Measurements from ENCODE around the gene RPF1.
"Not testable (repeated sequence)": the region's sequence is repeated elsewhere in the genome, so short reads cannot be mapped to it uniquely, and the experiment has no call there.

Gene RPF1

GRCh38 chr1:84478876-84479868 is at the start of gene RPF1:
Gene RPF1 (plus strand): TSS chr1:84479266. CDS start chr1:84479282, 16 bp downstream.
- DNase-seq: peak; percentile 70 to 71

DNA sequence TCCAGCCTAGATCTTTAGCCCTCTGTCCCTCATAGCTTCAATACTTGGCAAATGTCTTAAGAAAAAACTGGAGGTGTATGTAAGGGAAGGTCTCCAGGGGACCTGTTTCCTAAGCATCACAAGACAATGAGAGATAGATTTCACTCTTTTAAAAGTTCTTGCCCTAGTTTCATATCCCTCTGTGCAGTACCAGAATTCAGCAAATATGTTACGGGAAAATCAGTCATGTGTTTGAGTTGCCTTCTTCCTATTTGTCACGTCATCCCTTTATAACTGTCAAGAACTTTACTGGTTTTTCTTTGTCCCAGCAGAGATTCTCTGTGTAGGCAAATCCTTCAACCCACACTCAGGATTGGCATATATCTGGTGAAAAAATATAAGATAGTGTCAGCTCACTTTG is 48.5 kb upstream of the RPF1 start:
- DNase-seq: no peak

- peak in 1 of 2 experiments; percentile 61 for DNase-seq
These were observed 45.6 kb upstream of the RPF1 start for GRCh38 chr1:84433258-84434080.

GRCh38 chr1:84434081-84434769 is 44.8 kb upstream of the RPF1 start:
- no peak for DNase-seq

DNA sequence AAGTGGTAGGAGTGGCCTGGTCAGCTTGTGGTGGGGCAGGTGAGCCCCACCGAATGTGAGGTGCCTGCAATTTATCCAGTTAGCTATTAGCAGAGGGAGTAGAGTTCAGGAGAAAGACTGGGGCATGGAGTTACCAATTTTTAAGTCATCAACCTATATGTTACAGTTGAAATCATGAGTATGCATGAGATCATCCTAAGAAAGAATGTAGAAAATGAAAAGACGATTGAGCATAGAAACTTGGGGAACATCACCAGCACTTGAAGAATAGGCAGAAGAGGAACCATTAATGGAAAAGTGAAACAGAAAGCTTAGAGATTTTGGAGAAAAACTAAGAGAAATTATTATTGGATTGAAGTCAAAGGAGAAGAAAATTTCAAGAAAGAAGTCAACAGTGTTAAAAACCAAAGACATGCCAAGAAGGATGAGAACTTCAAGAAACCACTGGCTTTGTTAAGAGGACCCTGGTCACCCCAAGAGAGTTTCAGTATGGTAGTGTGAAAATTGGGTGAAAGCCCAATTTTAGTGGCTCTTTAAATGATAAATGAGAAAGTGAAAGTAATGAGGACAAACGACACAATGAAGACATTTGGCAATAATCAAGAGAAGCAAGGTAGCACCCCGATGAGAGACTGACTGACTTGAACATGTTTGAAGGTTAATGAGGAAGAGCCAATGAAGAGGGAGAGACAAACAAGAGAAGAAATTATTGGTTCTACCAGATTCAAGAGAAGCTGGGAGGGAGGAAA is 44.1 kb upstream of the RPF1 start:
- no peak for DNase-seq

DNA sequence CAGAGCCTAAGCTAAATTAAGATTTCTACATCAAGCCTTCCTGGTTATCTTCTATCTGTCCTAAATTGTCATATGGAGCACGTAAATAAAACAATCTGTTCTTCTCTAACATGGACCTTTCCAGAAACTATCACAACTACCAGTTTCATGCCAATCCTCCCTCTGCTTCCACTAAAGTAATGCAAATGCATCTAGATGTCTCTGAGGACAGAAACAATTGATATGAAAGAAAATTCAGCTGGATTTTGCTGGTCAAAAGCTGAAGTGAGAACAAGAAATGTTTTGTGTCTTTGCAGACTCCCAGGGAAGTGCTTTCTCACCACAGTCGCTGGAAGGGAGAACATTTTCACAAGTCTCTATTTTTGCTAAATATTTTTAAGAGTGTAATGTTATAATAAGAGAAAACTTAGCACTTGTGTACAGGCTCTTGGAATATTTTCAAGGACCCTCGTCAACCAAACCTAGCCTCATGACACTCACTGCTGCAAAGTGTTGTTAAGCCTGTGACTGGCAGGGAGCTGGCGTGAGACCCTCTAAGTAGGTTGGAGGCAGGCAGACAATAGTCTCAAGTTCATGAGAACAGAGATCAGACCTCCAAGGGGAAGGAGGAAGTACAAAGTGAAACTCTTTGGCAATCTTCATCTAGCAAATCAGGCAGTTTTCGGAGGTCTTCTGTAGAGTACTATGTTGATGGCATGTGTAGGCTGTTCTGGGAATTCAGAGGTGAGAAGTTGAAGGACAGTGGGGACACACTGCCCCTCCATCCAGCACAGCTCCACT is 42.0 kb upstream of the RPF1 start:
- no peak for DNase-seq

DNA sequence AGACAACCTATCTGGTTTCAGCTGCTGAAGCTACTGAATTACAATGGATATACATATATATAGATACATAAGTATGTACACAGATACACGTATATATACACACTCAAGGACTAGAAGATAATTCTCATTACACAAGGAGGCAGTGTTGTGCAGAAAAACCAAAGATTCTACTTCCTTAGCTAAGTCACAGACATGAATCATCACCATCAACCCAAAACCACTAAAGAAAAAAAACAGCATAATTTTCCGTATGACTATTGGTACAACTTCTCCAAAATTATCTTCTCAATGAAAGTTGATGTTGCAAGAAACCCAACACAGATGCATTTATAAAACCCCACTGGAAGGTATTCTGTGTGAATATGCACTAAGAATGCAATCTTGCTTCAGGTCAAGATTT is 36.8 kb upstream of the RPF1 start:
- DNase-seq: no peak

- not testable (repeated sequence) for DNase-seq
These were observed 36.1 kb upstream of the RPF1 start for GRCh38 chr1:84442747-84443646.

GRCh38 chr1:84448704-84449103 is 30.4 kb upstream of the RPF1 start:
- DNase-seq: not testable (repeated sequence)

DNA sequence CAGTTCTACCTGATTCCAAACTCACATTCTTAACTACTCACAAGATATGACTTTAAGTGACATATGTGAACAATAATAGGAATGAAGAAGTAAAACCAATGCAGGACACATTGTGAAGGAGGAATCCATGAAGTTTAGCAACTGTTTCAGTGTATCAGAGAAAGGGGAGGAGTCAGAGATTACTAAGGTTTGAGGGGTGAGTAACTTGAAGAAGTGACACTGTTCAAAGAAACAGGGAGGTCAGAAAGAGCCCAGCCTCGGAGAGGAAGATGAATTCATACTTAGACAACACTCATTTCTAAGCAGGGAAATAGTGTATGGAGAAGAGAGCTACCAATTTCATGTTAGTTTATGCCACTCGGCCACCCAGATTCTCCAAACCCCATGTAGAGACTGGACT is 28.2 kb upstream of the RPF1 start:
- no peak for DNase-seq

DNA sequence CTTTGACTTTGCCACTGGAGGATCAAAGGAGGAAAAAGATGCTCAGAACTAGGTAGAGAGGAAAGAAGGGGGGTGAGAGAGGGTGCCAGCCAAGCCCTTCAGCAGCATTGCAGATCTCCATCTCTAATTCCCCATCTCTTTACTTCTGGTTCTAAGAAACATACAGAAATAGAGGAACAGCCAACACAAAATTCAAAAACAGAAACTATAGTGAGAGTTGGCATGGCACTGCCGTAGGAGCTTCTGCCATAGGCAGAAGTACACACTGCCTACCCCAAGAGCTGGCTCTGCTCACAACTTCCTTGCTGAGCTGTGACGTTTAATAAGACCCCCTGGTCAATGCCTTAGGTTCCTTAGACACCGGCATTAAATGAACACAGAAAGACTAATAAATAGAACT is 26.6 kb upstream of the RPF1 start:
- DNase-seq: no peak

GRCh38 chr1:84462118-84462517 is 16.9 kb upstream of the RPF1 start:
- no peak for DNase-seq

GRCh38 chr1:84467298-84467697 is 11.8 kb upstream of the RPF1 start:
- DNase-seq: no peak

DNA sequence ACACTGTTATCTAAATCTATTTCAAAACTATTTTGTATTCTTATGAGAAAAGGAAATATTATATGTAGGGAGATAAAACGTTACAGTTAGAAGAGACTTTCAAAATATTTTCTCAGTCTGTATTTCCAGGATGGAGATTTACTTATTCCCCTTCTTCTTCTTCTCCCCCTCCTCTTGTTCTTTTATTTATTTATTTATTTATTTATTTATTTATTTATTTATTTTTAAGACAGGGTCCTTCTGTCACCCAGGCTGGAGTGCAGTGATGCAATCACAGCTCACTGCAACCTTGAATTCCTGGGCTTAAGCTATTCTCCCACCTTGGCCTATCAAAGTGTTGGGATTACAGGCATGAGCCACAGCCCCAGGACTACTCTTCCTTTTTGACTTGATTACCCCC is 2.8 kb upstream of the RPF1 start:
- DNase-seq: no peak

DNA sequence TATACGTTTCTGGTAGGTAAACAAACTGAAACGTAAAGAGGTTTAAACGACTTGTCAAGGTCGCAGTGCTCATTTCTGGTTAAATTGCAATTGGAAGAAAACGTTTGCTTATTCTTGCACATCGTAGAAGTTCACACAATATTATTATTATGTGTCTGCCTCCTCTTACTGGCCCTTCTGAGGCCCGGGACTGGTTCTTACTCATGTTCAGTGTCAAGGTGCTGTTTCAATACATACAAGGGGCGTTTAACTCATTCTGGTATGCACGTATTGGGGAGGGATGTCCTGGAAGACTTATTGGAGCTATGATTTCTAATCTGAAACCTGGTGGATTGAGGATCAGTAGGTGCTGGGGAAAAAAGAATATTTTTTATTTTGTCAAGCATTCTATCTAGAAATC is 932 bp downstream of the RPF1 start:
- DNase-seq: no peak

- DNase-seq: no peak
These were observed 1.6 kb downstream of the RPF1 start for GRCh38 chr1:84480650-84481049.

DNA sequence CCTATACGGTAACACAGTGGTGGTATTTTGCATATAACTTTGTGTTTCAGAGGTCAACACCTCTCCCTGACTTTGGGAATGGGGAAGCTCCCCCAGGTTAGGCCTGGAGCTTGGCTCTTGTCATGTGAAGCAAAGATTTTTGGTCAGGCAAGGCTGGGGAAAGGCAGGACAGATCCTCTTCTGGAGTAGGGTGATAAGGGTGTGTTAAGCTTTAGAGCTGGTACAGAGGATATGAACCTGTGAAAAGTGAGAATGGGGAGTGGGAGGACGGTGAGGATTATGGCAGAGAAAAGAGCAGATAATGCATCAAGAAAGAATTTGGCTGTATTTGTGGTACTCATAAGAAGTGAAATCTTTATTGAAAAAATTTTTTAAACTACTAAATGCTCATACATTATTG is 2.3 kb downstream of the RPF1 start:
- no peak for DNase-seq

DNA sequence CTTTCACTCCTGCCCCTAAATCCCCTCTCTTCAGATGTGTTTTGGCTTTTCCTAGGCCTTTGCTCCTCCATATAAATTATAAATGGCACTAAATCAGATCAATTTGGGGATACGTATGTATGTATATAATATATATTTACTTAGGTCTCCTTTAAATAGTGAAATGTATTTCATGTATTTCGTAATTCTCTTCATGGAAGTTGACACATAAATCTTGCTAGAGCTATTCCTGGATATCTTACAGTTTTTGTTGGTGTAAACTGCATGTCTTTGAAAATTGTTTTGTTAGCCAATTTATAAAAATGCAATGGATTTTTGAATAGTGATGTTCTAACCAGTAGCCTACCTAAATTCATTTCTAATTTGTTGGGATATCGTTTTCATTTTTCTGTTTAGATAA is 9.0 kb downstream of the RPF1 start:
- no peak for DNase-seq

DNA sequence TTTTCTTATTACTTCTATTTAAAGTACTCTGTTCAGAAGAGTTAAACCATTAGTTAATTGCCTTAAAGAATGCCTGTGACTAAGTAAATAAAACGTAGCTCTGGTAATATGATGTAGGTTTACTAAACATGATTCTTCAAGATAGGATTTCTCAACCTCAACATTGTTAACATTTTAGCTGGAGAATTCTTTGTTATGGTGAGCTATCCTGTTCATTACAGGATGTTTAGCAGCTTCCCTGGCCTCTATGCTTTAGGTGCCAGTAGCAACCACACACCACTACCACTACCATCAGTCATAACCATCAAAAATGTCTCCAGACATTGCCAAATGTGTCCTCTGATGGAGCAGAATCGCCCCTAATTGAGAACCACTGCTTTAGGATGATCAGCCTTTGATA is 10.7 kb downstream of the RPF1 start:
- no peak for DNase-seq

DNA sequence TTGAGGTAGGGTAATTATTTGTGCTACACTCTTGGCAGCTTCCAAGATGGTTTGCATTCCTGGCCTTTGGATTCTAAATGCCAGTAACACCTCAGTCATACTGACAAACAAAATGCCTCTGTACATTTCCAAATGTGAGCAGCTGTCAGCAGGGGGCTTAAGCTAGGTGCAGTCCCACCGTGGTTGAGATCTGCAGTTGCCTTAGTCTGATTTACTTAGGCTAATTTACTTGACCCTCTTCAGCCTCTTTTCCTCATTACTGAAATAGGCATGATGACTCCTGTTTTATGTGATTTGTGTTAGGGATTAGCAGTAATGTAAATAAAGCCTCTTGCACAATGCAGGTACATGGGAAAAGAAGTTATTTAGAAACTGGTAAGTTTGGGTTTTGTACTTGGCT is 13.7 kb downstream of the RPF1 start:
- DNase-seq: no peak

DNA sequence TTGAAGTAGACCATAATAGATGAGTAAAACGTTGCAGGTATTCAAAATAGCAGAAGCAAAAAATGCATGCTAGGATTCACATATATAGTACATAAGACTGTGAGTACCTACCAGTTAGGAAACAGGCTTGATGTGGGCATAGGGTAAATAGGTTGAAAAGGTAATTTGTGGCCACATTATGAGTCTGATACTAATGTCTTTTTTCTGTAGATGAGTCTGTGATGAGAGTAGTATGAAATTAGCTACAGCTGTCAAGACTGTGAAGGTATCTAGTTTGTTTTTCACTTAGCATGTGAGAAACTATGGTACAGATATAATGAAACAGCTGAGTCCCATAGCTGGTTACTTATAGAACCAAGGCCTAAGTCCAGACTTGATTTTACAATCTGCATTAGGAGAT is 14.7 kb downstream of the RPF1 start:
- no peak for DNase-seq

All from NCI-H1930 (cell line).